GM23338 (cell line): ENCODE data around the gene TMEM132D. TPM values are rescaled to one million over a fixed set of nuclear protein-coding genes. Genes with fewer than 3 reads are reported as not detected.

Source experiments
- ATAC-seq: fragments of 200-7000 bp; cut with Tn5 transposase; 3 replicates; pipeline ENCODE4 v1.9.1; 2020
- DNase-seq: peaks from one replicate; pipeline ENCODE4 v3.0.0-alpha.2; 2015; ENCODE audit warnings: low spot score
- H2AFZ ChIP-seq: fragments of 200-600 bp; sonication (generic); 2 replicates; pipeline ENCODE4 v1.8.0; 2016; ENCODE audit warnings: antibody characterized with exemption, mild to moderate bottlenecking, moderate library complexity
- H3F3A ChIP-seq: fragments of 200-600 bp; sonication (generic); replicated peaks from 2 replicates; pipeline ENCODE4 v1.8.0; 2017; ENCODE audit warnings: antibody characterized with exemption, mixed run types, low read depth
- H3K27ac ChIP-seq: fragments of 200-600 bp; sonication (generic); 2 replicates; pipeline ENCODE4 v1.6.1; 2016; ENCODE audit warnings: low read depth
- H3K27me3 ChIP-seq: fragments of 200-600 bp; sonication (generic); 2 replicates; pipeline ENCODE4 v1.8.0; 2016; ENCODE audit warnings: mild to moderate bottlenecking, mixed run types, moderate library complexity; ENCODE audit not compliant: insufficient read depth
- H3K36me3 ChIP-seq: fragments of 200-600 bp; sonication (generic); 2 replicates; pipeline ENCODE4 v1.8.0; 2016; ENCODE audit warnings: mild to moderate bottlenecking; ENCODE audit not compliant: insufficient read depth
- H3K4me1 ChIP-seq: fragments of 200-600 bp; sonication (generic); 2 replicates; pipeline ENCODE4 v1.8.0; 2016; ENCODE audit warnings: mild to moderate bottlenecking, moderate library complexity; ENCODE audit not compliant: insufficient read depth
- H3K4me2 ChIP-seq: fragments of 200-600 bp; sonication (generic); 2 replicates; pipeline ENCODE4 v1.7.1; 2017; ENCODE audit warnings: mixed run types
- H3K4me3 ChIP-seq: fragments of 200-600 bp; sonication (generic); 2 replicates; pipeline ENCODE4 v1.6.1; 2016; ENCODE audit warnings: mixed run types
- H3K79me2 ChIP-seq: fragments of 200-600 bp; sonication (generic); replicated peaks from 2 replicates; pipeline ENCODE4 v1.8.0; 2017; ENCODE audit warnings: mild to moderate bottlenecking; ENCODE audit not compliant: insufficient read depth
- H3K9me2 ChIP-seq: fragments of 200-600 bp; sonication (generic); 2 replicates; pipeline ENCODE4 v1.8.0; 2017; ENCODE audit not compliant: insufficient read depth
- H4K20me1 ChIP-seq: fragments of 200-600 bp; sonication (generic); replicated peaks from 2 replicates; pipeline ENCODE4 v1.8.0; 2017; ENCODE audit warnings: mild to moderate bottlenecking; ENCODE audit not compliant: insufficient read depth
- H3K27ac Mint-ChIP-seq: 2 replicates; pipeline ENCODE4 v1.8.0; 2020; ENCODE audit warnings: inconsistent platforms, mild to moderate bottlenecking, moderate library complexity, mixed read lengths
- H3K27me3 Mint-ChIP-seq: 3 replicates; pipeline ENCODE4 v1.8.0; 2022; ENCODE audit warnings: low read depth, mild to moderate bottlenecking, moderate library complexity, mixed read lengths, inconsistent platforms; ENCODE audit not compliant: insufficient read depth, poor library complexity
- H3K36me3 Mint-ChIP-seq: 3 replicates; pipeline ENCODE4 v1.8.0; 2021; ENCODE audit warnings: low read depth, mild to moderate bottlenecking, inconsistent platforms, moderate library complexity, mixed read lengths
- H3K4me1 Mint-ChIP-seq: 3 replicates; pipeline ENCODE4 v1.8.0; 2020; ENCODE audit warnings: mild to moderate bottlenecking, inconsistent platforms, mixed read lengths
- H3K4me3 Mint-ChIP-seq: 3 replicates; pipeline ENCODE4 v1.8.0; 2021; ENCODE audit warnings: moderate library complexity, mild to moderate bottlenecking, inconsistent platforms, mixed read lengths
- H3K9me3 Mint-ChIP-seq: 3 replicates; pipeline ENCODE4 v1.8.0; 2020; ENCODE audit warnings: moderate library complexity, mild to moderate bottlenecking, inconsistent platforms, mixed read lengths
- CREB1 ChIP-seq: fragments of 250-450 bp; sonication (Bioruptor Pico); IDR thresholded peaks from 2 replicates; pipeline ENCODE4 v1.5.0; 2020; ENCODE audit warnings: low read depth, mild to moderate bottlenecking, moderate library complexity
- CTCF ChIP-seq, 2 experiments: fragments of 200-600 bp in 1 of 2; sonication (generic) in 1 of 2; conservative IDR thresholded peaks; 2 replicates each; pipeline versions ENCODE4 v1.5.1 to v1.6.1; 2016 to 2017; ENCODE audit warnings: antibody characterized with exemption in 2 of 2, low read depth in 2 of 2, mild to moderate bottlenecking in 2 of 2, moderate library complexity in 1 of 2
- ETS1 ChIP-seq: IDR thresholded peaks from 2 replicates; pipeline ENCODE4 v1.6.1; 2016; ENCODE audit warnings: antibody characterized with exemption
- EZH2 ChIP-seq: fragments of 200-600 bp; sonication (generic); IDR thresholded peaks from one replicate; pipeline ENCODE4 v1.8.0; 2017; ENCODE audit warnings: antibody characterized with exemption, mild to moderate bottlenecking, low read depth; ENCODE audit not compliant: unreplicated experiment
- EZH2phosphoT487 ChIP-seq: fragments of 200-600 bp; sonication (generic); IDR thresholded peaks from one replicate; pipeline ENCODE4 v1.8.1; 2018; ENCODE audit warnings: antibody characterized with exemption; ENCODE audit not compliant: unreplicated experiment
- JUNB ChIP-seq: IDR thresholded peaks from one replicate; pipeline ENCODE4 v1.6.1; 2016; ENCODE audit warnings: antibody characterized with exemption; ENCODE audit not compliant: unreplicated experiment
- NANOG ChIP-seq: IDR thresholded peaks from 2 replicates; pipeline ENCODE4 v1.6.1; 2016; ENCODE audit warnings: antibody characterized with exemption, borderline replicate concordance
- POLR2AphosphoS5 ChIP-seq: IDR thresholded peaks from 2 replicates; pipeline ENCODE4 v1.6.1; 2016; ENCODE audit warnings: antibody characterized with exemption, low read depth
- REST ChIP-seq: IDR thresholded peaks from one replicate; pipeline ENCODE4 v1.6.1; 2018; ENCODE audit warnings: antibody characterized with exemption; ENCODE audit not compliant: unreplicated experiment
- STAT1 ChIP-seq: IDR thresholded peaks from one replicate; pipeline ENCODE4 v1.6.1; 2016; ENCODE audit warnings: antibody characterized with exemption; ENCODE audit not compliant: unreplicated experiment
- ZNF114 ChIP-seq: fragments of 250-450 bp; sonication (Bioruptor Pico); IDR thresholded peaks from 2 replicates; pipeline ENCODE4 v1.5.0; 2020; ENCODE audit warnings: mild to moderate bottlenecking, moderate library complexity
- ZNF331 ChIP-seq: fragments of 250-450 bp; sonication (Bioruptor Pico); IDR thresholded peaks from 2 replicates; pipeline ENCODE4 v1.5.0; 2020; ENCODE audit warnings: low read depth, mild to moderate bottlenecking, moderate library complexity
- polyA plus RNA-seq: library from polyadenylated mRNA; unstranded; fragments of >200 nt; fragmentation: Nextera tagmentation; extraction: Ambion mirVana; gene quantifications from 2 replicates; pipeline ENCODE4 v1.2.1, GENCODE V29; 2016
- total RNA-seq: library from RNA; depleted of rRNA; stranded (reverse); fragments of >200 nt; shearing (Covaris generic); gene quantifications from 2 replicates; pipeline ENCODE4 v1.2.3, GENCODE V29; 2014
- TF ChIP-seq, protein P1 (sequence below): fragments of 250-450 bp; sonication (Bioruptor Pico); IDR thresholded peaks from 2 replicates; pipeline ENCODE4 v1.5.0; 2020; ENCODE audit warnings: mild to moderate bottlenecking, moderate library complexity

Gene TMEM132D
- total and polyA plus RNA-seq, 2 experiments from 2014 or later, result 0.44 to 5.3 TPM

DNA sequence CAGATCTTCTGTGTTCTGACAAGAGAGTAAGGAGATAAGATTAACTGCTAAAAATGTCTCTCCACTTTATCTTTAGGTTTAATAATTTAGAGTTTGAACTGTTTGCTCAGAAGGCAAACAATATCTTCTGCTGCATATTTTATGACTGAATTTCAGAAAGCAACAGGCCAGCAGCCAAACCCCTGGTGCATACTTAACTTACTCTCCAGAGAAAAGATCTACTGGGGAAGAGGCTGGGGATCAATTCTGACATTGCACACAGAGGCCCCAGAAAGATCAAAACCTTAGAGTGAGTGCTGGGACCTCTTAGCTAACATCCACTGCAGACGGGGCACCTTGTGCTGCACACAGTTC, 518.2 kb downstream of the TMEM132D start:
- DNase-seq (no peak), ATAC-seq (no peak)
- Histone ChIP-seq H3K27ac (no peak overlapping the region), H3K4me2 (no peak overlapping the region), H3K79me2 (no peaks in the 10 kb centered on the region), H3F3A (no peaks in the 10 kb centered on the region), H2AFZ (no peak overlapping the region), H3K9me2 (no peaks in the 10 kb centered on the region), H3K4me3 (no peak overlapping the region), H3K27me3 (no peaks in the 10 kb centered on the region), H4K20me1 (no peaks in the 10 kb centered on the region), H3K4me1 (0 out of 2 replicates have a peak, but pooled peaks cover 3% of the 10 kb centered on the region), H3K36me3 (no peaks in the 10 kb centered on the region)
- Mint-ChIP-seq H3K27me3 (no peaks in the 10 kb centered on the region), H3K4me3 (no peak overlapping the region), H3K9me3 (no peaks in the 10 kb centered on the region; the same call in 1 of the 3 replicates), H3K36me3 (peaks cover 26% of the 10 kb centered on the region), H3K27ac (no peak overlapping the region), H3K4me1 (no peaks in the 10 kb centered on the region)
- TF ChIP-seq, protein P1, sequence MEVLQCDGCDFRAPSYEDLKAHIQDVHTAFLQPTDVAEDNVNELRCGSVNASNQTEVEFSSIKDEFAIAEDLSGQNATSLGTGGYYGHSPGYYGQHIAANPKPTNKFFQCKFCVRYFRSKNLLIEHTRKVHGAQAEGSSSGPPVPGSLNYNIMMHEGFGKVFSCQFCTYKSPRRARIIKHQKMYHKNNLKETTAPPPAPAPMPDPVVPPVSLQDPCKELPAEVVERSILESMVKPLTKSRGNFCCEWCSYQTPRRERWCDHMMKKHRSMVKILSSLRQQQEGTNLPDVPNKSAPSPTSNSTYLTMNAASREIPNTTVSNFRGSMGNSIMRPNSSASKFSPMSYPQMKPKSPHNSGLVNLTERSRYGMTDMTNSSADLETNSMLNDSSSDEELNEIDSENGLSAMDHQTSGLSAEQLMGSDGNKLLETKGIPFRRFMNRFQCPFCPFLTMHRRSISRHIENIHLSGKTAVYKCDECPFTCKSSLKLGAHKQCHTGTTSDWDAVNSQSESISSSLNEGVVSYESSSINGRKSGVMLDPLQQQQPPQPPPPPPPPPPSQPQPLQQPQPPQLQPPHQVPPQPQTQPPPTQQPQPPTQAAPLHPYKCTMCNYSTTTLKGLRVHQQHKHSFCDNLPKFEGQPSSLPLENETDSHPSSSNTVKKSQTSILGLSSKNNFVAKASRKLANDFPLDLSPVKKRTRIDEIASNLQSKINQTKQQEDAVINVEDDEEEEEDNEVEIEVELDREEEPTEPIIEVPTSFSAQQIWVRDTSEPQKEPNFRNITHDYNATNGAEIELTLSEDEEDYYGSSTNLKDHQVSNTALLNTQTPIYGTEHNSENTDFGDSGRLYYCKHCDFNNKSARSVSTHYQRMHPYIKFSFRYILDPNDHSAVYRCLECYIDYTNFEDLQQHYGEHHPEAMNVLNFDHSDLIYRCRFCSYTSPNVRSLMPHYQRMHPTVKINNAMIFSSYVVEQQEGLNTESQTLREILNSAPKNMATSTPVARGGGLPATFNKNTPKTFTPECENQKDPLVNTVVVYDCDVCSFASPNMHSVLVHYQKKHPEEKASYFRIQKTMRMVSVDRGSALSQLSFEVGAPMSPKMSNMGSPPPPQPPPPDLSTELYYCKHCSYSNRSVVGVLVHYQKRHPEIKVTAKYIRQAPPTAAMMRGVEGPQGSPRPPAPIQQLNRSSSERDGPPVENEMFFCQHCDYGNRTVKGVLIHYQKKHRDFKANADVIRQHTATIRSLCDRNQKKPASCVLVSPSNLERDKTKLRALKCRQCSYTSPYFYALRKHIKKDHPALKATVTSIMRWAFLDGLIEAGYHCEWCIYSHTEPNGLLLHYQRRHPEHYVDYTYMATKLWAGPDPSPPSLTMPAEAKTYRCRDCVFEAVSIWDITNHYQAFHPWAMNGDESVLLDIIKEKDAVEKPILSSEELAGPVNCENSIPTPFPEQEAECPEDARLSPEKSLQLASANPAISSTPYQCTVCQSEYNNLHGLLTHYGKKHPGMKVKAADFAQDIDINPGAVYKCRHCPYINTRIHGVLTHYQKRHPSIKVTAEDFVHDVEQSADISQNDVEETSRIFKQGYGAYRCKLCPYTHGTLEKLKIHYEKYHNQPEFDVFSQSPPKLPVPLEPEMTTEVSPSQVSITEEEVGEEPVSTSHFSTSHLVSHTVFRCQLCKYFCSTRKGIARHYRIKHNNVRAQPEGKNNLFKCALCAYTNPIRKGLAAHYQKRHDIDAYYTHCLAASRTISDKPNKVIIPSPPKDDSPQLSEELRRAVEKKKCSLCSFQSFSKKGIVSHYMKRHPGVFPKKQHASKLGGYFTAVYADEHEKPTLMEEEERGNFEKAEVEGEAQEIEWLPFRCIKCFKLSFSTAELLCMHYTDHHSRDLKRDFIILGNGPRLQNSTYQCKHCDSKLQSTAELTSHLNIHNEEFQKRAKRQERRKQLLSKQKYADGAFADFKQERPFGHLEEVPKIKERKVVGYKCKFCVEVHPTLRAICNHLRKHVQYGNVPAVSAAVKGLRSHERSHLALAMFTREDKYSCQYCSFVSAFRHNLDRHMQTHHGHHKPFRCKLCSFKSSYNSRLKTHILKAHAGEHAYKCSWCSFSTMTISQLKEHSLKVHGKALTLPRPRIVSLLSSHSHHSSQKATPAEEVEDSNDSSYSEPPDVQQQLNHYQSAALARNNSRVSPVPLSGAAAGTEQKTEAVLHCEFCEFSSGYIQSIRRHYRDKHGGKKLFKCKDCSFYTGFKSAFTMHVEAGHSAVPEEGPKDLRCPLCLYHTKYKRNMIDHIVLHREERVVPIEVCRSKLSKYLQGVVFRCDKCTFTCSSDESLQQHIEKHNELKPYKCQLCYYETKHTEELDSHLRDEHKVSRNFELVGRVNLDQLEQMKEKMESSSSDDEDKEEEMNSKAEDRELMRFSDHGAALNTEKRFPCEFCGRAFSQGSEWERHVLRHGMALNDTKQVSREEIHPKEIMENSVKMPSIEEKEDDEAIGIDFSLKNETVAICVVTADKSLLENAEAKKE, result no peak
- TF ChIP-seq EZH2 (no peak), CREB1 (CRISPR knock-in tag) (no peak), POLR2AphosphoS5 (no peak), ETS1 (no peak), REST (no peak), EZH2phosphoT487 (no peak), ZNF331 (CRISPR knock-in tag) (no peak), STAT1 (no peak), JUNB (no peak), ZNF114 (no peak), CTCF (conservative IDR thresholded peaks at IDR 0.05; ENCODE audit: low read depth in 2 of 2) (no peak), NANOG (no peak)
